Pancreas (tissue), 10 donors: ENCODE measurements around the gene SEC16A. TPM values are rescaled to one million over a fixed set of nuclear protein-coding genes. Genes with fewer than 3 reads are reported as not detected.
A peak's percentile ranks its signal among the peaks of the same experiment; 100 is the strongest.

Experiments
- ATAC-seq, 4 donors: fragments of 200-7000 bp; cut with Tn5 transposase; one replicate each; pipeline versions ENCODE4 v1.8.0 to v1.9.1; 2020; ENCODE audit warnings: mild to moderate bottlenecking in 4 of 4, moderate library complexity in 4 of 4
- DNase-seq, 6 donors: peaks; one replicate each; pipeline ENCODE4 v3.0.0-alpha.2; 2020
- FAIRE-seq: peaks from 2 replicates; lab custom pipeline; 2012; peaks lifted over from hg19 to GRCh38; lab: Jason Lieb, UNC
- H3K27ac ChIP-seq, 4 donors: fragments of 200-600 bp; sonication (generic); 1 replicate in 3 of 4; 2 replicates in 1 of 4; pipeline versions ENCODE4 v1.5.0 to v1.8.0; 2020
- H3K27me3 ChIP-seq, 4 donors: fragments of 200-600 bp; one replicate each; pipeline ENCODE4 v1.8.0; 2021
- H3K36me3 ChIP-seq, 3 donors: fragments of 200-600 bp; sonication (generic) in 1 of 3; one replicate each; pipeline versions ENCODE4 v1.5.0 to v1.8.0; 2020 to 2021
- H3K4me1 ChIP-seq, 3 donors: fragments of 200-600 bp; one replicate each; pipeline ENCODE4 v1.8.0; 2021
- H3K4me3 ChIP-seq, 4 donors: fragments of 200-600 bp; sonication (generic) in 2 of 4; one replicate each; pipeline versions ENCODE4 v1.5.0 to v1.8.0; 2020 to 2021
- H3K9me3 ChIP-seq, 4 donors: fragments of 200-600 bp; one replicate each; pipeline ENCODE4 v1.8.0; 2021
- CTCF ChIP-seq, 4 donors: fragments of 200-600 bp; sonication (generic) in 3 of 4; IDR thresholded peaks; one replicate each; pipeline versions ENCODE4 v1.5.0 to v1.8.0; 2021; ENCODE audit warnings: antibody characterized with exemption in 4 of 4
- WGBS, 2 donors: extraction: QIAGEN DNeasy Blood & Tissue Kit; methylation state at CpG; one replicate each; pipeline ENCODE4 v1.1.7; 2013; 5-methylcytosine and 5-hydroxymethylcytosine counted together
- intact Hi-C, 3 donors: fragments of 100-400 bp; cut with DNase I; formaldehyde crosslinking; loops; one replicate each; pipeline versions ENCODE4 v1.11.1 to v1.14.2; 2022
- polyA plus RNA-seq, 2 donors: library from polyadenylated mRNA; stranded (reverse); fragments of 200-250 nt; gene quantifications; one replicate each; pipeline ENCODE4 v1.2.3, GENCODE V29; 2013
- total RNA-seq, 6 donors: library from RNA; stranded (reverse); fragmentation: NEBNext Ultra II Directional in 4 of 6; extraction: Animal tissue kit (Norgen Biotek cat#: 25700) in 4 of 6; gene quantifications; one replicate each; pipeline versions ENCODE4 v1.2.1 to v1.2.4, GENCODE V29; 2021 to 2023
- donor health status: healthy with polysubstance abuse.
- donor health status: DM: no; HTN: no; CAD: no; lungs with moderate emphysema.
- donor health status: DM: no; HTN: no; CAD: no.
- donor health status: control.
- donor health status: control.
- donor health status: Bipolar disorder and iron deficiency.
- donor health status: DM: yes; HTN: yes; CAD: no.
- donor health status: DM: no; HTN: no; CAD: no.
- donor health status: DM: no; HTN: no; CAD: no.
- donor health status: DM: yes; HTN: yes; CAD: no.

The SEC16A gene
- total and polyA plus RNA-seq, 8 donors: 32.1 to 66.9 (median 40.8) TPM

GRCh38 chr9:136497916-136498695 is 15.3 kb upstream of the SEC16A start:
- intact Hi-C loops: loop anchor here in 1 of 3 donors (5.0 kb wide), 1 partner anchor 134 kb away; no protein-coding TSS in a partner anchor
- Histone ChIP-seq H3K4me1 (peaks cover 22 to 26% (median 22%) of the 10 kb centered on the region in 3 donors), H3K4me3 (no peak overlapping the region), H3K36me3 (peaks cover 8 to 62% (median 40%) of the 10 kb centered on the region in 3 donors), H3K27ac (no peak overlapping the region), H3K9me3 (no peaks in the 10 kb centered on the region), H3K27me3 (no peaks in the 10 kb centered on the region)
- DNase-seq (peak in 3 of 6 donors; percentile 75 to 83 (median 81)), FAIRE-seq (no peak), ATAC-seq (peak; percentile 2 to 39 (median 14))
- no peak for TF ChIP-seq CTCF (IDR thresholded peaks at IDR 0.05)
- 64 to 69% methylated on average over 28 of the region's 28 CpGs for WGBS, 2 donors

GRCh38 chr9:136496801-136497620 is 14.2 kb upstream of the SEC16A start:
- FAIRE-seq: no peak
- no peak for DNase-seq
- H3K36me3 ChIP-seq: peaks cover 5 to 51% (median 31%) of the 10 kb centered on the region in 3 donors
- no peak for TF ChIP-seq CTCF (IDR thresholded peaks at IDR 0.05)
- H3K9me3 ChIP-seq: no peaks in the 10 kb centered on the region
- H3K27me3 ChIP-seq: no peaks in the 10 kb centered on the region
- no peak overlapping the region for H3K27ac ChIP-seq
- intact Hi-C loops: loop anchor here in 1 of 3 donors (5.0 kb wide), 1 partner anchor 135 kb away; no protein-coding TSS in a partner anchor
- ATAC-seq: no peak
- no peak overlapping the region for H3K4me3 ChIP-seq
- peaks cover 22 to 26% (median 22%) of the 10 kb centered on the region in 3 donors for H3K4me1 ChIP-seq
- WGBS, 2 donors: 93 to 94% methylated on average over 56 of the region's 56 CpGs

- no peak for FAIRE-seq
- Histone ChIP-seq H3K27me3 (no peaks in the 10 kb centered on the region), H3K36me3 (peaks cover 5 to 43% (median 24%) of the 10 kb centered on the region in 3 donors), H3K9me3 (no peaks in the 10 kb centered on the region), H3K4me3 (no peak overlapping the region), H3K4me1 (peaks cover 22 to 26% (median 22%) of the 10 kb centered on the region in 3 donors), H3K27ac (no peak overlapping the region)
- no peak for ATAC-seq
- intact Hi-C loops: loop anchor here in 1 of 3 donors (5.0 kb wide), 1 partner anchor 136 kb away; no protein-coding TSS in a partner anchor
- no peak for TF ChIP-seq CTCF (IDR thresholded peaks at IDR 0.05)
- DNase-seq: no peak
- WGBS, 2 donors: 89 to 93% methylated on average over 18 of the region's 18 CpGs
These were observed 13.3 kb upstream of the SEC16A start for GRCh38 chr9:136496181-136496580.

GRCh38 chr9:136495238-136495800 is 12.5 kb upstream of the SEC16A start:
- no peaks in the 10 kb centered on the region for H3K27me3 ChIP-seq
- H3K9me3 ChIP-seq: no peaks in the 10 kb centered on the region
- WGBS, 2 donors: 89 to 90% methylated on average over 17 of the region's 17 CpGs
- TF ChIP-seq CTCF (IDR thresholded peaks at IDR 0.05): no peak
- no peak overlapping the region for H3K27ac ChIP-seq
- H3K4me3 ChIP-seq: no peak overlapping the region
- peaks cover 14 to 20% (median 15%) of the 10 kb centered on the region in 3 donors for H3K4me1 ChIP-seq
- peaks cover 5 to 37% (median 24%) of the 10 kb centered on the region in 3 donors for H3K36me3 ChIP-seq
- no peak for FAIRE-seq
- no peak for DNase-seq
- ATAC-seq: no peak
- intact Hi-C loops: loop anchor here in 1 of 3 donors (5.0 kb wide), 1 partner anchor 137 kb away; no protein-coding TSS in a partner anchor
